GM18520 (cell line): ENCODE results near the gene MATK.

Experiments used
- ATAC-seq: cut with Tn5 transposase; IDR thresholded peaks from one replicate; pipeline ENCODE4 v1.9.1; 2021; ENCODE audit not compliant: unreplicated experiment

MATK gene

GRCh38 chr19:3790209-3790734 lies 4.1 kb upstream of the MATK start:
- ATAC-seq, result no peak

- no peak for ATAC-seq
These were observed 3.0 kb upstream of the MATK start for GRCh38 chr19:3788996-3789778.

GRCh38 chr19:3785451-3785937 lies 687 bp downstream of the MATK start:
- no peak for ATAC-seq

GRCh38 chr19:3784607-3785450 lies 1.4 kb downstream of the MATK start:
- ATAC-seq, result no peak

GRCh38 chr19:3783660-3784584 lies 2.3 kb downstream of the MATK start:
- ATAC-seq, result no peak

GRCh38 chr19:3782903-3783302 lies 3.3 kb downstream of the MATK start:
- no peak for ATAC-seq

GRCh38 chr19:3782330-3782729 lies 3.9 kb downstream of the MATK start:
- ATAC-seq, result no peak

GRCh38 chr19:3781603-3782002 lies 4.6 kb downstream of the MATK start:
- ATAC-seq, result no peak

GRCh38 chr19:3780786-3781304 lies 5.3 kb downstream of the MATK start:
- ATAC-seq, result no peak

GRCh38 chr19:3778899-3779723 lies 7.1 kb downstream of the MATK start:
- ATAC-seq, result no peak

GRCh38 chr19:3778104-3778867 lies 7.9 kb downstream of the MATK start:
- ATAC-seq, result no peak

- no peak for ATAC-seq
These were observed 9.6 kb downstream of the MATK start for GRCh38 chr19:3776479-3777040.

- ATAC-seq, result no peak
These were observed 10.3 kb downstream of the MATK start for GRCh38 chr19:3775831-3776230.

- no peak for ATAC-seq
These were observed 10.8 kb downstream of the MATK start for GRCh38 chr19:3775374-3775711.

GRCh38 chr19:3774621-3775373 lies 11.4 kb downstream of the MATK start:
- no peak for ATAC-seq

- ATAC-seq, result no peak
These were observed 12.2 kb downstream of the MATK start for GRCh38 chr19:3773814-3774515.

GRCh38 chr19:3771906-3772455 lies 14.2 kb downstream of the MATK start, which contains the start of gene RAX2:
Gene RAX2, minus strand, starts transcription at chr19:3772228. Its CDS starts 486 bp downstream, at chr19:3771742.
- ATAC-seq, result no peak
